ENCODE results near the gene SMIM32. TPM values are rescaled to one million over a fixed set of nuclear protein-coding genes. Genes with fewer than 3 reads are reported as not detected.

SMIM32 gene
- polyA plus RNA-seq (ENCODE audit: insufficient read depth in 1 of 5, insufficient read length in 5 of 5, low replicate concordance in 1 of 5): under 1 TPM; 0.25 to 0.50 (median 0.34) TPM
- long read RNA-seq, donor 1, partial matches to known transcripts: 0 of 1 reads
- long read RNA-seq, donor 1, other reads (novel, unspliced or antisense): 0 of 1 reads
- long read RNA-seq, donor 2: 0 reads
- long read RNA-seq, donor 3: 0 reads
- long read RNA-seq, donor 4: 0 reads
- long read RNA-seq, donor 5: 0 reads
- long read RNA-seq, donor 6, partial matches to known transcripts: 0 of 1 reads
- long read RNA-seq, donor 6, other reads (novel, unspliced or antisense): 0 of 1 reads
- long read RNA-seq, donor 7, partial matches to known transcripts: 0 of 1 reads
- long read RNA-seq, donor 7, other reads (novel, unspliced or antisense): 0 of 1 reads
- long read RNA-seq, donor 8: 0 reads

DNA sequence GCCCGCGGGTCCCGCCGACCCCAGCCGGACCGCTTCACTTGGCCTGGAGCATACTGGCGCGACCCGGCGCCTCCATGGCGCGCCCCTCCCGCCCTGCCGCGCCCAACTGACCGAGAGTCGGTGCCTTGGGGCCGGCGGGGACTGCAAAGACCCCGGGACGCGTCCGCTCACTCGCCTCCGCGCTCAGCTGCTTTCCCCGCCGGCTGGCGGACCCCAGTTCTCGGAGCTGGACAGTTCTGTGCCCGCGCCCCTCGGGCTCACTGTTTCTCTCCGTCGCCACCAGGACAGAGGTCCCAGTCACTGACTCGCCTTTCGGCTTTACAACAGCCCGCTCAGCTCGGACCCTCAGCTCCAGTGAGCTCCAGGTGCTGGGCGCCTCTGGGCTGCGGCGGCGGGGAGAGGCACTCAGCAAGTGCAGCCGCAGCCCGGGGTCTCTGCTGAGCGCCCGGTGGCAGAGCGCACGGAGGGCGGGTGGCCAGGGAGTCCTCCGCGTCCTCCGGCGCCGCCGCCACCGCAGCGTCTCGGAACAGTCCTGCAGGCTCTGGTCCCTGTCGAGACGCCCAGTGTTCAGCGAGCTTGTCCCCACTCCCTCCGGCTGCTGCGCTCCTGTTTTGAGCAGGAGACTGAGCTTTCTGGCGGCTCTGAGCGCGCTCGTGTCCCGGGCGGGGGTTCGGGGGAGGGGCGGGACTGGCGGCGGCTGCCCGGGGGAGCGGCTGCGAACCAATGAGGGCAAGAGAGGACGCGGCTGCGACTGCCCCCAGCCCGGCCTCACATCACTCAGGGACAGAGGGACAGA lies at the start of gene SMIM32:
SMIM32 (minus strand) TSS at position 637 of the 796 bp plus-strand sequence. CDS start 638 bp downstream, outside the sequence.
- no peak for DNase-seq

DNA sequence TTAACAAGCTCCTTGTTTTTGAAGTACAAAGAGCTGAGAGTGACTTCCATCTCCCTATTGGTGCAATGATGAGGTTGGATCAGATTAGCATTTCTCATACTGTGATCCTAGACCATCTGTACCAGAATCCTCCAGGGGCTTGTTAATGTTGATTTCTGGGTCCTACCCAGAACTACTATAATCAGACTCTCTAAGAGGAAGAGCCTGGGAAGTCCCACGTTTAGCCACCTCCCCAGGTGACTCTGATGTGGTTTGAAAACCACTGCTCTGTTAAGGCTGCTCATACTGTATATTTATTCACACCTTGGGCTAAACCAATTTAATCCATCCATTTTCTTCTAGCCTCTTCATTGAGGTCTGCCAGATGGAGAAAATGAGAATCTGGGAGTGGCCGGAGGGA lies 49.6 kb upstream of the SMIM32 start:
- DNase-seq: no peak

DNA sequence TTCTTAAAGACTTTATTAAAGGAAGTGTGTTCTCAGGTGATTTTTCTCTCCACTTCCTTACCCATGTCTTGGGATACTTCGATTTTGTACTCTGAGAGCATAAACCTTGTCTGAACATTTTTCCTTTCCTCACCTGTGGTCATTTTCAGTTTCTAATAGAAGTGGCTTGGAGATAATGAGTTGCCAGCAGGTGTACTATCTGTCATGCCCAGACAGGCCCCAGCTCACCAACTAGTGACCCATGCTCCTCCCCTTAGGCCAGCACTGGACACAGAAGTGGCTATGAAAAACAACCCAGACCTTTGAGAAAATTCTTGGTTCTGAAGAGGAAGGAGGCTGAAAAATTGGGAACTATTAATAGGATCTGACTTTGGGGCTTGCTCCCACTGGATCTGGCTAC lies 49.2 kb upstream of the SMIM32 start:
- no peak for DNase-seq

DNA sequence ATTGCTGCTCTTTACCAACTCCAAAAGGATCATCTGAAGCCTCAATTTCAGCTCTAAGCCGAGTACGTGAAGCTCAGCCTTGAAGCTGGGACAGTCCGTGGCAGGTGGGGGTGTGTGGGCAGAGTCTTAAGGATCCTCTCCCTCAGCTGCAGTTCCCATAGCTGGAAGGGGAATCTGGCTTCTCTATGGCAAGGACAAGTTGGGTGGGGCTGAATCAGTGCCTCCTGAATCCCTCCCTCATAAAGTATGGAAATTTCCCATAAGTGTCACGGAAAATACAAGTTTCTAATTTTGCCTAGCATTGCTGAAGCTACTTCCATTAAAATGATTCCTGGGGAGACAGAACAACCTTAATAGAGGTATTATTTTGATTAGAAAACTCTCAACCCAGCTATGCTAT lies 47.9 kb upstream of the SMIM32 start:
- no peak for DNase-seq

DNA sequence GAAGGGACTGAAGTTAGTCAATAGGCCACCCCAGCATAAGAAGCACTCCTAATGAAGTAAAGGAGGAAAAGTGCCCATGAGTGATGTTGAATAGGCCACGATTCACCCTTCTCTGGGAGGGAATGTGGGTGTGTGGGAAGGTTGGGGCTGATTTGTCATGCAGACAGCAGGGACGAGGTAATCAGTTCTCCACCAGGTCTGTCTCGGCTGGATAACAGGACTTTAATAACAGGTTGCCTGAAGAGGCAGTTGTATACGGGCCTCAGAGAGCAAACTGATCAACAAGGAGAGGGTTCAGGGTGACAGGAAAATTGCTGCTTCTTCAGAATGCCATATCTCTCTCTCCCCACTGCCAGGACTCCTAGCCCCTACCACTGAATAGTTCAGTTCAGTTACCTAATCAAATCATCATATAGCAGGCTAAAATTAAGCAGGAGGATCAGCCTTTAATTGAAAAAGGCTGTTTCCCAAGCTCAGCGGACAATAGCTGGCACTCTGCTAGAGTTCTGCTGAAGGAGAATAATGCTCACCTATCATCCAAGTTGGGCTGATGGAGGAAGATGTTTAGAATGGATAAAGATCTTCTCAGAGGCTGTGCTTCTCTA lies 43.6 kb upstream of the SMIM32 start:
- no peak for DNase-seq

DNA sequence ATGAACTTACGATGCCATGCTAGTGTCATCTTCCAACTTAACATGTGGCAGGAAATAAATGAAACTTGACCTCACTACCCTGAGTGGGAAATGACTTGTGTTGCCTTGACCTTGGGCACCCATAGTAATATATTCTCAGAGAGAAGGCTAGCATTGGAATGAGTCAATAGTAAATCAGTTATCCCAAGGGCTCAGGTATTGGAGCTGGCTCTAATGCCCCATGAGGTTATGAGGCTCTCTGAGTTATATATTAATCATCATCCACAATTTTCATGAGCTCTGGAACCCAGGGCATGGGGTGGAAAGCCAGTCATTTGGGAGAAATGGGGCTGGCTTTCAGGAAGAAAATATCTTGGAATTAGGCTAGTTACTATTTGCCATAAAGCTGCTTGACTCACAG lies 42.4 kb upstream of the SMIM32 start:
- DNase-seq: no peak

DNA sequence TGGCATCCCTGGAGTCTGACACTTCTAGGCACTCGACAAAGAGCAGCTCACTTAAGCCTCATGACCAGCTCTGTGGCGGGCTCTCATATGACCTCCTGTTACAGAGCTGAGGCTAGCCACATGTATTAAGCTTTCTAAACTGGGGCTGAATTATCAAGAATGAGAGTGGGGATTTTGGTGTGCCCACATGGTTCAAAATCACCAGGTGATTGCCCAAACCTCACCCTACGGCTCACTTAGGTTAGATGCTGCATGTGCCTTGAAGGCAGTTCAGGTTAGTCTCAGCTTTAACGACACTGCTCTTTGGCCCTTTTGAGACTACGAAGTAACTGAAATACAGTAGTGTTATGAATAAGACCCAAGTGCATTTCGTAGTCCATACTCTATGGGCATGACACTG lies 39.4 kb upstream of the SMIM32 start:
- DNase-seq: no peak

DNA sequence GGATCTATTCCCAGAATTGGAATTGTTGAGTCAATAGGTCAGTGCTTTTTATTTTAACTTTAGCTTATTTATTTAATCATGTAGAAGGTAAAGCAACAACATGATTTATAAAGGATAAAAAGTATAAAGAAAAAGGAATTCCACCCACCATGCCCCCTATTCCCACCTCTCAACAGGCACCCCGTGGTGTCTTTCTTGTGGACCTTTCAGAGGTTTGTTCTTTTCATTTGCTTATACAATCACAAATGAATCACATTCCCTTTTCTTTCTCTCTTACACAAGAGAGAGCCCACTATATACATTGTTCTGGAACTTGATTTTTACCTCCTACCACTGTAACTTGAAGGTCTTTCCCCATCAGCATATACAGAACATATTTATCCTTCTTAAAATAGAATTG lies 37.2 kb upstream of the SMIM32 start:
- no peak for DNase-seq

DNA sequence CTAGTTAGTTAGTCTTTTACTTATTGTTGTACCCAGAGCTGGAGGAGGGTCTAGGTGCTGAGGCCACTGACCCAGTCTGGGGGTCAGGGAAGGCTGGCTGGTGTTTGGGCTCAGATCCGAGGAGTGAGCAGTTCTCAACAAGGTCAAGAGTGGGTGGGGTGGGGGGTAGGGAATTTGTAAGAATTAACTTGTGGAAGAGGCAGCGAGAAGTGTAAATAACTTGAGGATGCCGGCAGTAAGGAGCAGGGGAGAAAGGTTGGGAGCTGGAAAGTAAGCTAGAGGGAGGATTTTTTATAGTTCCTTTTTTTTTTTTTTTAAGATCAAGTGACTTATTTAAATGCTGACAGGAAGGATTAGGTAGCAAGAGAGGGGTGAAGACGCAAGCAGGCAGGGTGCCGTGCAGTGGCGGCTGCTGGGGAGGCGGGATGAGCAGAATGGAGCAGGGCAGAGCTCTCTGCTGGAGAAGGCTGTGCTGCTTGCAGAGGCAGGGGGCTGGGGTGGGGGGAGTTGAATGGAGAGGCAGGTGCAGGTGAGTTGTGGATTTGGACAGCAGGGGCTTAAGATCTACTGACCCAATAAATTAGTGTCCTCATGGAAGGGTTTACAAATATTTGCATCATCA lies 35.3 kb upstream of the SMIM32 start:
- no peak for DNase-seq

DNA sequence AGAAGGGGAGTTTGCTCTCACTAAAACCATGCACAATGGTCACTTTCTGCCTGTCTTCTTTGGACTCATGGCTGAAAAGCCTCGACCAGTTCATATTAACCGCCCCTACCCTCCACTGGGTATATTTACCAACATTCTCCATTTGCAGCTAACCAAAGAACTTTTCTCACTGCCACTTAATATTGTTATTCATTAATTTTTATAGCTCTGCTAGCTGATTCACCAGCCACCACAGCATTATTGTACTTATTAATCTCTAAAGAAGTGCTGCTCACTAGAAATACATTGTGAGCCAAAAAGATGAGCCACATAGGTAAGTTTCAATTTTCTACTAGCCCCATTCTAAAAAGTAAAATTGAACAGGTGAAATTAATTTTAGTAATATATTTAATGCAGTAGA lies 33.4 kb upstream of the SMIM32 start:
- DNase-seq: no peak

DNA sequence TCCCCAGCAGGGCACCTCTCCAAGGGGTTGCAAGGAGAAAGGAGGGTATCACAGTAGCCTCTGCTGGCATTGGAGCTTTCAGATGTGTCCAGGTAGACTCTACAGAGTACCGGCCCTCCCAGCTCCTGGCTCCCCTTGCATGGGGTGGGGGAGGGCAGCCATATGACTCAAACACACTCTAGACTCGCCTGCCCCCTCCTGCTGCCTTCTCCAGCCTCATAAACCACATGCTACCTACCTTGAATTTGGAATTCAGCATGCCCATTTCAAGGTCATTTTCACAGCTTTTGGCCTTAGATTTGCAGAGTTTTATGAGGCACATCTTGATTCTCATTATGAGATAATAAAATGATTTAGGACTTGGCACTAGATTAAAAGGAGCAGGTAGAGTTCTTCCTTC lies 32.8 kb upstream of the SMIM32 start:
- no peak for DNase-seq

DNA sequence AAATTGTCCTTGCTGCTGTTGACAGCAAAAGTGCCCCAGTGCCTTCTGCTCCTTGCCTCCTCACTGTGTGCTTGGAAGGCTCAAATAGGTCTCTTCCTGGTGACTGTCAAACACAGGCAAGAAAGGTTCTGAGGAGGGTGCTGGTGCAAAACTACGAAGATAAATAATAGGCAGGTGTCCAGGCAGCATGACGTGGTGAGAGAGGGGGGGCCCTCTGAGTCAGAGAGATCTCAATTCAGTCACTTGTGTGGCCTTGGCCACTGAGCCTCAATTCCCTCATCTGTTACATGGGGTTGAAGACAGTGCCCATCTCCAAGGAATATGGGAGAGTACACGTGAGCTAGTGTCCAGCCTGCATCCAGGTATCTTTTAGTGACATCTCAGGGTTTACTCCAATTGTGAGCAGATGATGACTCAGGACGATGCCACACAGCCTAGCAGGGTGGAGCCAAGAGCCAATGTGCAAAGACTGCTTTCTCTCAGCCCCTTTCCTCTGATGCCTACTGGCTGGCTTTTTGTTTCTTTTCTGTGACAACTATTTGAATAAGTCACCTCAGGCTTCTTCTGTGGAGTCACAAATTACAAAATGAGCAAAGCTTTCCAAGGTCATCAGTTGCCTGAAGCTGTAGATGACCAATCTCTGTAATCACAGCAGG lies 29.7 kb upstream of the SMIM32 start:
- DNase-seq: no peak

DNA sequence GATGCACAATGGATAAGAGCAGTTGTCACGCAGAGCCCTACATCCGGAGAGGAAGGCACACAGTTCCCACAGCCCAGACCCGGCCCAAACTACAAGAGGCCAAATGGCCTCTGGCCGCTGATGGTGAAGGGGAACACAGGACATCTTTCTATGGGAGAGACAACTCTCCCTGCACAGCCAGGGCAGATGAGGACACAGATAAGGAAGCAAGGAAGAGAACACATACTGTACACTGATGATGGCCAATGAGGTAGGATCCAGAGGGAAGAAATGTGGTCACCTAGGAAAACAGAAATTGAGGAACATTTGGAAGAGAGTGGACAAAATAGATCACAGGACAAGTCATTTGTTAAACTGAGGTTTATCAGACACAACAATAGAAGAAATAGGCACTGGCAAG lies 28.4 kb upstream of the SMIM32 start:
- DNase-seq: no peak

DNA sequence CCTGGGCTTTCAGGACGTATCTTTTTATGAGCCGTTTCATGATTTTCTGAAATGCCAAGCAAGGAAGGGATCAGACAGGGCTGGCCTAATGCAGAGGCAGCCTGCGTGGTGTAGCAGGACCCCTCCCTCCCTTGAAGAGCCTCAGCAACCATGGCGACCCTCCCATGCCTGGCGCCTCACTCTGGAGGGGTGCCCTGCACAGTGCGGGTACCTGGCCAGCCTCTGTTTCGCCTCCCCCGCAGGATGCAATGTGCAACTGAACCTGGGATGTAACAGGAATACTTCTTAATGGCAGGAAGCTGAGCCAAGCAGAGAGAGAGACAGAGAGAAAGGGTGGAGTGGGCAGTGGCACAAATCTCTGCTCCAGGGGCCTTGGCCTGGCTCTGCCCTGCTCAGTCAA lies 23.3 kb upstream of the SMIM32 start:
- no peak for DNase-seq

DNA sequence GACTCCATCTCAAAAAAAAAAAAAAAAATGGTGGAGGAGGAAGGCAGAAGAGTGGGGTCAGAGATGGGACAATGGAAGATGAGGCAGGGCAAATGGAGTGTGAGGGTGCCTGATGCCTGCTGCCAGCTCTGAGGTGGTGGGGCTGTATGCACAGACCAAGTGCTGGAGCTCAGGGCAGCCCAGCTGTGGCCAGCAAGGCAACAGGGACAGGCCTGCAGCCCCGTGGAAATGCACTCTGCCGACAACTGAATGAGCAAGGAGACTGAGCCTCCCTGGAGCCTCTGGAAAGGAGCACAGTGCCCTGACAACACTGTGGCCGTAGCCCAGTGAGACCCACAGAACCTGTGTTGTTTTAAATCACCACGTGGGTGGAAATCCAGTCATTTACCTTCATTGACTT lies 22.9 kb upstream of the SMIM32 start:
- DNase-seq: no peak

DNA sequence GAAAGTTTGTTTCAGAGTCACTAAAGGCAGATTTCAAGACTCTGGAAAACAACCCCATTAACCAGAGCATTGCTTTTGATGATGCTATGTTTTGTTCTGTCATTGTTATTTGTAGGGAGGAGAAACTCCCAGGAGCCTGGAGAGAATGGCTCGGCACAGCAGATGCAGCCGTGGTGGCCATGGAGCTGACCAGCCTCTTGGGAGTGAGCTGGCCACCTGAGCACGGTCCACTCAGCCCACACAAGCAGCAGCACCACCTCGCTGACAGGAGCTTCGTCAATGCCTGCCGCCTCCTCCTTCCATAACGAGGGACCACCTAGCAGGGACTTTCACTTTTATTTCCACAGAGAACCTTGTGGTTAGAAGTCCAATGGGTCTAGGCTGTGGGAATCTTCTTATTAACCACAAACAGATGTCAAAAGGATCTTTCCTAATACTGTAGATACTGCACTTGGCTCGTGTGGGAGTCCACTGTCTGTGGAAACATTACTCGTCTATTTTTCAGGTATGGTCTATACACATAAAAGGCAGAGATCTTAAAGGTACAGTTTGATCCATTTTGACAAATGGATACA lies 21.0 kb upstream of the SMIM32 start:
- no peak for DNase-seq

DNA sequence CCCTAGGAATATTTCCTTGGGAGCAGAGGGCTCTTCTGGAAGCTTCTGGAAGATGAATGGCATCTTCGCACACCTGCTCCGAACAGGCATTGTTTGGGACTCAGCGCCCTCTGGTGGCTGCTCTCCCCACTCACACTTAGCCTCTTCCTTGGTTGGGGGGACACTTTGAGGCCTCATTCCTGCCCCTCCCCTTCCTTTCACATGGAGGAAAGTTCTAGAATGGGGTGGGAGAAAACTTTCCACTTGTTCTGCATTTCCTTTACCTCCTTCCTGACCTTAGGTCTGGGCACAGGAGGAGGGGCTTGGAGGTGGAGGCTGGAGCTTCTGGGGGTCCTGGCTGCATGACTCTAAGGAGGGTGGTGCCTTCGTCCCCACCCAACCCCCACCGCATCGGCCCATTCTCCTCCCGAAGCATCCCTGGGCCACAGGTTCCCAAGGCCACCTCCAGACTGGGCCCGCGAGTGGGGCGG lies 19.3 kb upstream of the SMIM32 start:
- peak in 1 of 2 donors; percentile 39 for DNase-seq

DNA sequence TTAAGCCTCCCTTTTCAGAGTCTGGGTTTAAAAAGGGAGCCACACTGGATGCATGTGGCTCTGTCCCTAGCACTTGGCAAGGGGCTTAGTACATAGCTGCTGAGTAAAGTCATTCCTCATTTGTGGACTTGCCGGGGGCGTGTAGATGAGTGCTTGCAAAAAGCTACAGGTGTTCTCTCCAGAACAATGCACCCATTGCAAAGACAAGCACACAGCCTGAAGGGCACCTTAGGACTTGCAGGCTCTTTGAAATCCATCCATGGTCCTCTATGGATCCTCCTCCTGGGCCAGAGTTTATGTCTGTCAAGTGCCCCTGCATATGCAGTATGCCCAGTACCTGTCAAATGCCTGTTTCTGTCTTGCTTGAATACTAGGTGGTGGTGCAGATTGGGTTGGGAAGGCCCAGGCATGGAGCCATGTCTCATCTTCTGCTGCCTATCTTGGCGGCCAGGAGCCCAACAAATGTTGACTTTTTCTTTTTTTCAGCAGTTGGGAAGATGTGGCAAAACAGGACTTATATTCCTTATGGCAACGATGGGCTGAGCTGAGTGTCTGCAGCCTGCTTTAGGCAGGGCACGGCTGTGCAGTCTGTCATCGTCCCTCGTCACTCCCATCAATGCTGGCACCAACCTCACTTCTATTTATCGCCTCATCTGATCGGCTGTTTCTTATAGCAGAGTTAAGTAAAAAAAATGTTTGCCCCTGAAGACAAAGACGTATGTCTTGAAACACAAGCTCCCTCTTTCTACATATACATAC lies 18.5 kb upstream of the SMIM32 start:
- no peak for DNase-seq

DNA sequence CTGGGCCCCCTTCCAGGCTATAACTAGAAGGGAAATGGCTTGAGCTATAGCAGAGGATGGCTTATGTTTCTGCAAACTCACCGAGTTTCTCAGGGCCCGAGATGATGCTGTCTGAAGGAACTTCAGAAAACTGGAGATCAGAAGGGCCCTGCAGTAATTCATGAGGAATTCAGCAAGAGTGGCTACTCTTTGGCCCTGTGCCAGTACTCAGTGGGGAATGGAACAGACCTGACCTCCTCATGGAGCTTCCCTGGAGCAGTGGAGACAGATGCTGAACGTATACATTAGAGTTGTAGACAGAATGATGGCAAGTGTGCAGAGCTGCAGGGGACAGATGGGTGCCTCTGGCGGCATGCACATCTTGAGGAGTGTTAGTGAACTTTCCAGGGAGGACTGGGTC lies 17.3 kb upstream of the SMIM32 start:
- DNase-seq: no peak

DNA sequence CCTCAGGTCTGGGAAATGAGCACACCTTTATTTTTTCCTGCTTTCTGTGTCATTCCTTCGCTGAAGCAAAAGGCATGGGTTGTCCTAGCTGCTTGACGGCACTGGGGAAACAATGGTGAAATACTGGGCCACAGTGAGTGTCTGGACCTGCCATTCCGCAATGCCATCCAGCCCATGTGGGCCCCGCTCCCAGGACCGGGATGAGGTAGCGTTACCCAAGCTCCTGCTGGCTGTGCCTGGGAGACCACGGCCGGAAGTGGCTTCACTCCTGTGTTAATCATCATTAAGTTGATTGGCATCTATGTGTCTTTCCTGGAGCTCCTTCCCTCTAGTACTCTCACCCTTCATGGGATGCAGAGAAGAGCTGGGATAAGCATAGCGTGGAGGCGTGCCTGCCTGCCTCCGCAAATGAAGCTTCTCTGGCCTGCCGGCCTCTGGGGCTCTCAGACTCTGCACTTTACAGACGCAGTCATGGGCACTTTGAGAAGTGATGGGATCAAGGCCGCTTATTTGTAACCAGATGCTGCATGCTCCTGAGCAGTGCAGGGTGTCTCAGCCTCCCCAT lies 16.5 kb upstream of the SMIM32 start:
- no peak for DNase-seq
